ENCODE results near the gene MRPS34.

The MRPS34 gene

DNA sequence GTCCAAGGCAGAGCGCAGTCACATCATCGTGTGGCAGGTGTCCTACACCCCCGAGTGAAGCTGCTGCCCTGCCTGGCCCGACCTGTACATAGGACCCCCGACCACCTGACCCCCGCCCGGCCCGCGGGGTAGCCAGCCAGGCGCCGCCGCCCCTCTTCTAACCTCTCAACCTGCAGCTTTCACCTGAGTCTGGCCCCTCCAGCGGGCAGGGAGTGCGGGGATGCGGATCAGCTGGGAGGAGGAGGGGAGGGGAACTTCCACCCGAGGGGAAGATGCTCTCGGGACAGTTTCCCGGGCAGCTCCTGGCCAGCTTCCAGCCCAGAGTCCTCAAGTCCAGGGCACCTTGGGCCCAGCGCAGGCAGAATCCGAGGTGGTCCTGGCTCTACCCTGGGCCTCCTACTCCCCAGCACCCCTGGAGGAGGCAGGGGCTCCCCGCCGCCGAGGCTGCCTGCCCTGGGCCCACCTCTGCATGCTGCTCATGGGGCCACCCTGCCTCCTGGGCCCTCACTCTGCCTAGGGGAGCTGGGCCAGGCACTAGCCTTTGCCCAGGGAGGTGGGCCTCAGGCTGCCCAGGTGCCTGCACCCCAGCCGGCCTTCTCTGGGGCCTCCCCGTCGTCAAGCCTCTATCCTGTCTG lies 4.0 kb downstream of the MRPS34 start:
- DNase-seq, result no peak

- no peak for DNase-seq
Measured at GRCh38 chr16:1768061-1768766, 4.7 kb downstream of the MRPS34 start.

DNA sequence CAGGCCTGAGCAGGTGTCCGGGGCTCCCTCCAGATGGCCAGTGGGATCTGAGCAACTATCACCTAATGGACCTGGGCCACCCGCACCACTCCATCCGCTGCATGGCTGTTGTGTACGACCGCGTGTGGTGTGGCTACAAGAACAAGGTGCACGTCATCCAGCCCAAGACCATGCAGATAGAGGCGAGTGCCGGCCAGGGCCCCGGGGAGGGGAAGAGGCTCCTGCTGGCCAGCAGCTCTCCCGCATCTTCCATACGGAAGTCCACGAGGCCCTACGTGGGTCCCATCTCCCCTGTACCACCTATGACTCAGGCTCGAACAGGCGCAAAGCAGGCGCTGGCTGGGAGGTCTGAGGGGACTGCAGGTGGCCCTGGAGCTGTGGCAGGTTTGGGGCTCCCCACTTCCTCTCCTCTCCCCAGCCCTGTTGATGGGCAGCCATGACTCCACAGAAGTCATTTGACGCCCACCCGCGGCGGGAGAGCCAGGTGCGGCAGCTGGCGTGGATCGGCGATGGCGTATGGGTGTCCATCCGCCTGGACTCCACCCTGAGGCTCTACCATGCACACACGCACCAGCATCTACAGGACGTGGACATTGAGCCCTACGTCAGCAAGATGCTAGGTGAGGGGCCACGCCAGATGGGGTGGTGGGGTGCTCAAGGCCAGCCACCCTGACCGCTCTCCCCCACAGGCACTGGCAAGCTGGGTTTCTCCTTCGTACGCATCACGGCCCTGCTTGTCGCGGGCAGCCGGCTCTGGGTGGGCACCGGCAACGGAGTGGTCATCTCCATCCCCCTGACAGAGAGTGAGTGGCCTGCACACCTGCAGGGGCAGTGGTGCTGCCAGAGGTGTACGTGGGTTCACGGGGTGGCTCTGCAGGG lies 5.6 kb downstream of the MRPS34 start:
- DNase-seq, result no peak

DNA sequence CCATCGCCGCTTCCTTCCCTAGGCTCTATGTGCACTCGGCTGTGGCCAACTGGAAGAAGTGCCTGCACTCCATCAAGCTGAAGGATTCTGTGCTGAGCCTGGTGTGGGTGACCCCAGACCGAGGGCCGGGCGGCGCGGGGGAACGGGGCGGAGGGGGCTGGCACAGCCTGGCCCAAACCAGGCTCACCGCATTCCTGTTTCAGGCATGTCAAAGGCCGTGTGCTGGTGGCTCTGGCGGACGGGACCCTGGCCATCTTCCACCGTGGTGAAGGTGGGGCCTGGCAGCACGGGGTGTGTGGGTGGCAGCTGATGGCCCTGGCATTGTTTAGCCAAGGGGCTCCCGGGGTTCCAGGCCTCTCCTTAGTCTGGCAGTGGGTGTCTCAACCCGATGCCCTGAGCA lies 6.2 kb downstream of the MRPS34 start:
- DNase-seq, result no peak

DNA sequence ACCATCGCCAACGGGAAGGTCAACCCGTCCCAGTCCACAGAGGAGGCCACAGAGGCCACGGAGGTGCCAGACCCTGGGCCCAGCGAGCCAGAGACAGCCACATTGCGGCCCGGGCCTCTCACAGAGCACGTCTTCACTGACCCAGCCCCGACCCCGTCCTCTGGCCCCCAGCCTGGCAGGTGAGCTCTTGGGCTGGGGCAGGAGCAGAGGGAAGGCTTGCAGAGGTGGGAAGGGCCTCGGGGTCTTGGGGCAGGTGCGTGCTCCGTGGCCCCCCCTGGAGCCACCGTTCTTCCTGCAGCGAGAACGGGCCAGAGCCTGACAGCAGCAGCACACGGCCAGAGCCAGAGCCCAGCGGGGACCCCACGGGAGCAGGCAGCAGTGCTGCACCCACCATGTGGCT lies 6.7 kb downstream of the MRPS34 start:
- DNase-seq, result no peak

DNA sequence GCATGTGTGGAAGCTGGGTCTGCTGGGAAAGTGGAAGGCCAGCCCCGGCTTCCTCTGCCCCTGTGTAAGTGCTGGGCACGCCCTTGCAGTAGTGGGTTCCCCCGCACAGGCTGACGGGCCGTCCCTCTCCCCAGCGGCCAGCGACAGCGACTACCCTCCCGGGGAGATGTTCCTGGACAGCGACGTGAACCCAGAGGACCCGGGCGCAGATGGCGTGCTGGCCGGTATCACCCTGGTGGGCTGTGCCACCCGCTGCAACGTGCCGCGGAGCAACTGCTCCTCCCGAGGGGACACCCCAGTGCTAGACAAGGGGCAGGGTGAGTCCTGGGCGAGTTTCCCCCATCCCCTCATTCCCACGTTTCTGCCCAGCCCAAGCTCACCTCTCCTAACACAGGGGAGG lies 7.1 kb downstream of the MRPS34 start:
- no peak for DNase-seq

DNA sequence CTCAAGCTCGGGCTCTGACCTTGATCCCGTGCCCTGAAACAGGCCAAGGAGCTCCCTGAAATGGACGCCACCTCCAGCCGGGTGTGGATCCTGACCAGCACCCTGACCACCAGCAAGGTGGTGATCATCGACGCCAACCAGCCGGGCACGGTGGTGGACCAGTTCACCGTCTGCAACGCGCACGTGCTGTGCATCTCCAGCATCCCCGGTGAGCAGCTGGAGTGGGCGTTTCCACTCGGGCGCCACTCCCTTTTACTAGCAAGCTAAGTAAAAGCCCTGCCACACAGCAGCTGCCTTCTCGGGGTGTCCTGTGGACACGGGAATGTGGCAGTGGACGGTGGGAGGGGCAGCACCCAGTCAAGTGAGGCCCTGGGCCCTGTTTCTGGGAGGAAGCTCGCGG lies 8.0 kb downstream of the MRPS34 start:
- no peak for DNase-seq

GRCh38 chr16:1763521-1764511 lies 9.1 kb downstream of the MRPS34 start:
- no peak for DNase-seq

DNA sequence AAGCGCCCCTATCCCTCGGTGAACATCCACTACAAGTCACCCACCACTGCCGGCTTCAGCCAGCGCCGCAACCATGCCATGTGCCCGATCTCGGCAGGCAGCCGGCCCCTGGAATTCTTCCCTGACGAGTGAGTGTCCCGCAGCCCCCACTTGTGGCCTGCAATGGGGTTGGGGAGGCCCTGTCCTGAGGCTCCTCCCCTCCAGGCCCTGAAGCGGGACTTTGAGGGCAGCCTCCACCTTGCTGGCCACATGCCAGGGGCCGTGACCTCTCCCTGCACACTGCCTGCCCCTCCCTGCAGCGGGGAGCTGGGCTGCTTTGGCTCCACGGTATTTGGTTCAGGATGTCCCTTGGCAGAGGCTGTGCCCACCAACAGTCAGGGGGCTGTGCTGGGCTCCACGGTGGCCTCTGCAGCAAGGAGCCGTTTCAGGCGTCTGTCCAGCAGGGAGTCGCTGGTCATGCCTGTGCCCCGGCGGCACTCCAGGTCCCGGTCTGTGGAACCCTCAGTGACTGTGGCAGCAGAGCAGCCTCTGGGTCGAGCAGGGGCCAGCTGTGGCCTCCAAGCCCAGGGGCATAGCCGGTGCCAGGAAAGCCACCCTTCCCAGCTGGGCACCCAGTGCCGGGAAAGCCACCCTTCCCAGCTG lies 9.9 kb downstream of the MRPS34 start:
- DNase-seq, result no peak

GRCh38 chr16:1762196-1762878 lies 10.6 kb downstream of the MRPS34 start:
- no peak for DNase-seq

GRCh38 chr16:1761751-1762150 lies 11.2 kb downstream of the MRPS34 start:
- DNase-seq, result no peak

GRCh38 chr16:1760911-1761310 lies 12.0 kb downstream of the MRPS34 start:
- no peak for DNase-seq

- DNase-seq, result no peak
Measured at GRCh38 chr16:1759511-1759910, 13.4 kb downstream of the MRPS34 start.

DNA sequence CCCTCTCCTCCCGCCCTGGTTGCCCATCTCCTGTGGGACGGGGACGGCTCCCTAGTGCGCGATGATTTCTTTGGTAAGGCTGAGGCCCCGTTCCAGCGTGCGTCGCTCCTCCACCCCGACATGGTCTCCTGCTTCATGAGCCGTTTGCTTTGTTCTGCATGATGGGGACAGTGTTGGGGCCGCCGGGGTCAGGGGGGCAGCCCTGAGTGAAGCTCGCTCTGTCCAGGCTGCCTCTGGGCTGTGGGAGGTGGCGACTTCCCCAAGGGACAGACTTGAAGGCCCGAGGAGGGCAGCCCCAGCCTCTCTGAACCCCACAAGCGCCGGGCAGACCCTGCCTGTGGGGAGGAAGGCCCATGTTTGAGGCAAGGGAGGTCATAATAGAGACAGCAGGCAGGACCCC lies 14.0 kb downstream of the MRPS34 start:
- no peak for DNase-seq

GRCh38 chr16:1757714-1758461 lies 15.0 kb downstream of the MRPS34 start:
- DNase-seq, result no peak

GRCh38 chr16:1754204-1754603 lies 18.7 kb downstream of the MRPS34 start:
- no peak for DNase-seq

DNA sequence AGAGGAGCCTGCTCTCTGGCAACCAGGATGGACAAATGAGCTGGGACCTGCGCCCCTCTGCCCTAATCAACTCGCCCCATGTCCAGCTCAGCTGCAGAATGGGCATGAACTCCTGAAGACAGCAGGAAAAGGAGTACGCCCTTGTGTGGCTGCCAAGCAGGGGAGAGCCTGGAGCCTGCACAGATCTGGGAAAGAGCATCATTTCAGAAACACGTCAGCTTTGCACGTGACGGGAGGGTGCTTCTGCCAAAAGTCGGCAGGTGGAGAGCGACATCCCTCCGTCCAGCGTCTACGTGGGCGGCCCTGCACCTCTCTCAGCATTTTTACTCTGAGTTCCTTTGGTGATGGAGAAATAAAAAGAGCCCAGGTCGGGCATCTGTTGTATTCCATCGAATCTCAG lies 20.1 kb downstream of the MRPS34 start:
- no peak for DNase-seq

DNA sequence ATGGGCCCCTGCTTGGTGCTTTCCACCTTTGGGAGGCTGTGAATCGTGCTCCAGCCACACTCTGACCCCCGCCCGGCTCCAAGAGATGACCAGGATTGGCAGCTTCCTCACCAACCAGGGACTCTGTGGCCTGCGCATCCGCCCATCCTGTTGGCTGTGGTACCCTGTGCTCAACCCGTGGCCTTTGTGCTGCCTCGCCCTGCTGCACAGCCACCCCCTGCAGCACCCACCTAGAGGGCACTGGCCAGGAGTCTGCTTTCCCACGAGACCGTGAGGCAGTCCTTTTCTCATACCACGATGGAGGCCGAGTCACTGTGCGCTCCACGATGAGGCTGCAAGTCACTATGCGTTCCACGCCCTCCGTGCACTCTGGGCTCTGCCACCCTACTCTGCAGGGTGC lies 21.0 kb downstream of the MRPS34 start:
- no peak for DNase-seq

- no peak for DNase-seq
Measured at GRCh38 chr16:1749152-1750117, 23.5 kb downstream of the MRPS34 start.

Data from central memory CD4-positive, alpha-beta T cell (primary cell).